Measurements from ENCODE around the gene CYTH3. TPM values are rescaled to one million over a fixed set of nuclear protein-coding genes. Genes with fewer than 3 reads are reported as not detected.

Gene CYTH3
- total RNA-seq = 42.6 and 63.0 TPM in 2 replicates

DNA sequence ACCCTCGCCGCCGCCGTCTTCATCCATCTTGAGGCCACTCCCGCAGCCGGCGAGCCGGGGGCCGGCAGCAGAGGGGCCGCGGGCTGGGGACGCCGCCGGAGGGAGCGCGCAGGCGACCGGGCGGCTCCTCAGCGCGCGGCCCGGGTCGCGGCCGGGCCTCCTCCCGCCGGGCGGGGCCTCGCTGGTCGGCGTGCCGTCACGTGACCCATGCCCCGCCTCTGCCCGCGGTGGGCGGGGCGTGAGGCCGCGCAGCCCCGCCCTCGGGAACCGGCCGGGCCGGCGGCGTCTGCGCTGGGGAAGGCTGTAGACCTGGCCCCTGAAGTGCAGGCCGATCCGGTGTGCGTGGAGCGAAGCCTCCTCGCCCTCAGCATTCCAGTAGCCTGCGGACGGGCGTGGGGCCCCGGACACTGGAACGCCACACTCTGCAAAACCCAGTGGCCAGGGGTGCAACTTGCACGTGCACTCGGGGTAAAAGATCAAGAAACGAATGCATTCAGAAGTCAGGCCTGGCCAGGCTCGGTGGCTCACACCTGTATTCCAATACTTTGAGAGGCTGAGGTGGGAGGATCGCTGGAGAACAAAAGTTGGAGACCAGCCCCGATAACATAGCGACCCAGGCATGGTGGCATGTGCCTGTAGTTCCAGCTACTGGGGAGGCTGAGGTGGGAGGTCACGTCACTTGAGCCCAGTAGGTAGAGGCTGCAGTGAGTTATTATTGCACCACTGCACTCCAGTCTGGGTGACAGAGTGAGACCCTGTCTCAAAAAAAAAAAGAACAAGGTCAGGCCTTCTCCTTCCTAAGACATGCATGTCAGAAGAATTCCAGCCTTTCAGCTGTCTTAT, at the start of gene CYTH3:
Gene CYTH3 (minus strand): TSS at position 144 of the 843 bp plus-strand sequence. CDS start 117 bp downstream, at position 27.

Other genes with a start within 250 kb of the CYTH3 start
- 0.13 TPM in 1 of 2 replicates, not detected in the other for gene ANKRD61, start 241.2 kb downstream of the CYTH3 start, total RNA-seq
- 147 and 178 TPM in 2 replicates for gene EIF2AK1, start 213.4 kb downstream of the CYTH3 start, total RNA-seq
- 4.6 TPM in 2 replicates for gene USP42, start 167.7 kb downstream of the CYTH3 start, total RNA-seq
- 22.7 and 25.5 TPM in 2 replicates for gene FAM220A, start 76.3 kb upstream of the CYTH3 start, total RNA-seq
- 62.7 and 72.3 TPM in 2 replicates for gene RAC1, start 101.9 kb upstream of the CYTH3 start, total RNA-seq
- 18.3 and 21.2 TPM in 2 replicates for gene DAGLB, start 175.3 kb upstream of the CYTH3 start, total RNA-seq
- 232 and 334 TPM in 2 replicates for gene KDELR2, start 211.5 kb upstream of the CYTH3 start, total RNA-seq

All from smooth muscle cell of the pulmonary artery (primary cell).